ENCODE results near the gene ZMYM1. TPM values are rescaled to one million over a fixed set of nuclear protein-coding genes. Genes with fewer than 3 reads are reported as not detected.
"Not testable (repeated sequence)": the region's sequence is repeated elsewhere in the genome, so short reads cannot be mapped to it uniquely, and the experiment has no call there.

ZMYM1 gene
- total and polyA plus RNA-seq, 8 donors, result 16.1 to 29.8 (median 24.7) TPM

DNA sequence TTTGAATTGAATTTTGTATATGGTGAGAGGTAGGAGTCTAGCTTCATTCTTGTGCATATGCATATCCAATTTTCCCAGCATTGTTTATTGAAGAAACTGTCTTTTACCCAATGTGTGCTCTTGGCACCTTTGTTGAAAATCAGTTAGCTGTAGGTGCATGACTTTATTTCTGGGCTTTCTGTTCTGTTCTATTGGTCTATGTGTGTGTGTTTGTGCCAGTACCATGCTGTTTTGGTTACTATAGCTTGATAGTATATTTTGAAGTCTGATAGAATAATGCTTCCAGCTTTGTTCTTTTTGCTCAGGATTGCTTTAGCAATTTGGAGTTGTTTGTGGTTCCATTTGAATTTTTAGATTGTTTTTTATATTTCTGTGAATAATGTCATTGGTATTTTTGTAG, 9.4 kb upstream of the ZMYM1 start:
- intact Hi-C loops (cut with DNase I), result no loop called here
- H3K4me3 ChIP-seq, result no peak overlapping the region
- TF ChIP-seq, protein P1, sequence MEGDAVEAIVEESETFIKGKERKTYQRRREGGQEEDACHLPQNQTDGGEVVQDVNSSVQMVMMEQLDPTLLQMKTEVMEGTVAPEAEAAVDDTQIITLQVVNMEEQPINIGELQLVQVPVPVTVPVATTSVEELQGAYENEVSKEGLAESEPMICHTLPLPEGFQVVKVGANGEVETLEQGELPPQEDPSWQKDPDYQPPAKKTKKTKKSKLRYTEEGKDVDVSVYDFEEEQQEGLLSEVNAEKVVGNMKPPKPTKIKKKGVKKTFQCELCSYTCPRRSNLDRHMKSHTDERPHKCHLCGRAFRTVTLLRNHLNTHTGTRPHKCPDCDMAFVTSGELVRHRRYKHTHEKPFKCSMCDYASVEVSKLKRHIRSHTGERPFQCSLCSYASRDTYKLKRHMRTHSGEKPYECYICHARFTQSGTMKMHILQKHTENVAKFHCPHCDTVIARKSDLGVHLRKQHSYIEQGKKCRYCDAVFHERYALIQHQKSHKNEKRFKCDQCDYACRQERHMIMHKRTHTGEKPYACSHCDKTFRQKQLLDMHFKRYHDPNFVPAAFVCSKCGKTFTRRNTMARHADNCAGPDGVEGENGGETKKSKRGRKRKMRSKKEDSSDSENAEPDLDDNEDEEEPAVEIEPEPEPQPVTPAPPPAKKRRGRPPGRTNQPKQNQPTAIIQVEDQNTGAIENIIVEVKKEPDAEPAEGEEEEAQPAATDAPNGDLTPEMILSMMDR (IDR thresholded peaks at IDR 0.05), result no peak

DNA sequence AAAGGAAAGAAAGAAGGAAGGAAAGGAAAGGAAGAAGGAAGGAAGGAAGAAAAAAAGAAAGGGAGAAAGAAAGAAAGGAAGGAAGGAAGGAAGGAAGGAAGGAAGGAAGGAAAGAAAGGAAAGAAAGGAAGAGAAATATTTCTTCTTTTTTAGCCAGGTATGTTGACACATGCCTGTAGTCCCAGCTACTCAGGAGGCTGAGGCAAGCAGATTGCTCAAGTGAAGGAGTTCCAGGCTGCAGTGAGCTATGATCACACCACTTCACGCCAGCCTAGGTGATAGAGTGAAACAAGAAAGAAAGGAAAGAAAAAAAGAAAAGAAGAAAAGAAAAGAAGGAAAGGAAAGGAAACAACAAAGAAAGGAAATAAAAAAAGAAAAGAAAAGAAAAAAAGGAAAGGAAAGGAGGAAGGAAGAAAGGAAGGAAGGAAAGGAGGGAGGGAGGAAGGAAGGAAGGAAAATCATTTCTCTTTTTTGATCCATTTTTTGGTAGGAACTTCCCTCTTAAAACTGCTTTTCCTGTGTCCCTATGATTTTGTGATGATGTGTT, 5.8 kb upstream of the ZMYM1 start:
- H3K9me3 ChIP-seq, result peaks cover 0 to 6% of the 10 kb centered on the region in 2 donors
- TF ChIP-seq, protein P1 (IDR thresholded peaks at IDR 0.05), result no peak
- peaks cover 0 to 8% of the 10 kb centered on the region in 2 donors for H3K27me3 ChIP-seq
- no peak overlapping the region for H3K27ac ChIP-seq
- H3K4me1 ChIP-seq, result no peaks in the 10 kb centered on the region
- no peak overlapping the region for H3K4me3 ChIP-seq
- intact Hi-C loops (cut with DNase I), result no loop called here
- DNase-seq (no peak), ATAC-seq (no peak)
- no peaks in the 10 kb centered on the region for H3K36me3 ChIP-seq

More for the DNA sequence above, 9.4 kb upstream of the ZMYM1 start:
- Histone ChIP-seq H3K4me1 (no peaks in the 10 kb centered on the region), H3K9me3 (peaks cover 0 to 6% of the 10 kb centered on the region in 2 donors), H3K27ac (no peak overlapping the region), H3K36me3 (no peaks in the 10 kb centered on the region), H3K27me3 (peaks cover 0 to 8% of the 10 kb centered on the region in 2 donors)
- no peak for ATAC-seq
- DNase-seq, result no peak

DNA sequence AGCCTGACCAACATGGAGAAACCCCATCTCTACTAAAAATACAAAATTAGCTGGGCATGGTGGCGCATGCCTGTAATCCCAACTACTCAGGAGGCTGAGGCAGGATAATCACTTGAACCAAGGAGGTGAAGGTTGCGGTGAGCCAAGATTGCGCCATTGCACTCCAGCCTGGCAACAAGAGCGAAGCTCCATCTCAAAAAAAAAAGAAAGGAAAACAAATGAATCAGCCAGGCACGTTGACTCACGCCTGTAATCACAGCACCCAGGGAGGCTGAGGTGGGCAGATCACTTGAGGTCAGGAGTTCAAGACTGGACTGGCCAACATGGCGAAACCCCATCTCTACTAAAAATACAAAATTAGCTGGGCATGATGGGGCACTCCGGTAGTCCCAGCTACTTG, 2.8 kb upstream of the ZMYM1 start:
- DNase-seq; intact Hi-C loops (cut with DNase I); ATAC-seq; H3K9me3 ChIP-seq; H3K27me3 ChIP-seq; H3K4me3 ChIP-seq; H3K27ac ChIP-seq; H3K36me3 ChIP-seq: not testable (repeated sequence)
- peaks cover 3 to 19% of the 10 kb centered on the region in 2 donors for H3K4me1 ChIP-seq

DNA sequence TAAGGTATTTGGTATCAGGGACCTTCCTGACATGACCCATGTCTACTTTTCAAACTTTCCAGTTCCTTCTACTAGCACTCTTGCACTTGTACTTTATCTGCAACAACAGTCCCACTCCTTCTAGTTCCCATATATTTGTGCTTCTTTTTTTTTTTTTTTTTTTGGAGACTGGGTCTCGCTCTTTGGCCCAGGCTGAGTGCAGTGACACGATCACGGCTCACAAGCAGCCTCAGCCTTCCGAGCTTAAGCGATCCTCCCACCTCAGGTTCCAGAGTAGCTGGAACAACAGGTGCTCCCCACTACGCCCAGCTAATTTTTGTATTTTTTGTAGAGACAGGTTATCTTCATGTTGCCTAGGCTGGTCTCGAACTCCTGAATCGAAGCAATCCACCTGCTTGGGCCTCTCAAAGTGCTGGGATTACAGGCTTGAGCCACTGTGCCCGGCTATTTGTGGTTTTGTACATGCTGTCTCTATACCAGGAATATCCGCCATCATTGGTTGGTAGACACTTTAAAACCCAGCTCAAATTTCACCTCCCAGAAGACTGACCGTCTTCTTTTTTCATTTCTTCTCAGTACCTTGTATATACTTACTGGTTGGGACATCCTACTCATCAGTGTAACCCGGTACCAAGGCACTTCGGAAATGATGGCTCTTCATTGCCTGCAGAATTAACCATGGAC, 1.1 kb downstream of the ZMYM1 start:
- Histone ChIP-seq H3K27ac (peak overlapping the region in 1 of 2 donors; percentile 87), H3K4me3 (peak overlapping the region in 1 of 2 donors; percentile 66), H3K9me3 (no peaks in the 10 kb centered on the region), H3K27me3 (no peaks in the 10 kb centered on the region), H3K36me3 (peaks cover 0 to 4% of the 10 kb centered on the region in 2 donors), H3K4me1 (peaks cover 3 to 19% of the 10 kb centered on the region in 2 donors)
- no peak for ATAC-seq
- intact Hi-C loops (cut with DNase I), result no loop called here
- no peak for DNase-seq
- TF ChIP-seq, protein P1 (IDR thresholded peaks at IDR 0.05), result no peak

DNA sequence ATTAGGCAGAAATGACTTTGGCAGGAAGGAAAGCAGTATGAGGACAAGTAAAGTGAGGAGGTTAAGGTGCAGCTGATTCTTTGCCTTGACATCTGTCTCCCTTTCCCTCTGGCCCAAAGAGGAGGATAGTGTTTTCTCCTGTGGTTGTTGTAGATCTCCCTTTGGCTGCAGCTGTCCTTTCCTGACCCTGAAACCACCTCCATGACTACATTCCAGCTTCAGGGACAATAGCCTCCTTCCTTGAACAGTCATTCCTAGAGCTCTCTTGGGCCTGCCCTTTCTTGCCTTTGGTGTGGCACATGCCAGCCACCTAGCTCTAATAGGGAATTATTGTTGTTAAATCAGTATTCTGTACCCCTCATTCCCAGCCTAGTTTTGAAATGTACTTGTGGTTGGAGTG, 6.2 kb downstream of the ZMYM1 start:
- no peak overlapping the region for H3K27ac ChIP-seq
- intact Hi-C loops (cut with DNase I), result no loop called here
- ATAC-seq (no peak), DNase-seq (no peak)
- H3K4me3 ChIP-seq, result no peak overlapping the region
- no peaks in the 10 kb centered on the region for H3K9me3 ChIP-seq
- TF ChIP-seq, protein P1 (IDR thresholded peaks at IDR 0.05), result no peak
- H3K27me3 ChIP-seq, result no peaks in the 10 kb centered on the region
- H3K36me3 ChIP-seq, result peaks cover 0 to 4% of the 10 kb centered on the region in 2 donors
- H3K4me1 ChIP-seq, result peaks cover 0 to 7% of the 10 kb centered on the region in 2 donors

All from left lung (tissue), 10 donors.